OCI-LY7 (cell line): ENCODE data around the gene LRIG3.
"Not testable (repeated sequence)": the region's sequence is repeated elsewhere in the genome, so short reads cannot be mapped to it uniquely, and the experiment has no call there.

Source experiments
- EZH2phosphoT487 ChIP-seq: fragments of 200-600 bp; sonication (generic); IDR thresholded peaks from 2 replicates; pipeline ENCODE4 v1.6.1; 2018; ENCODE audit warnings: low read depth, borderline replicate concordance, mild to moderate bottlenecking, mixed run types, antibody characterized with exemption, low read length, moderate library complexity, mixed read lengths
- TF ChIP-seq, protein P1 (sequence below): fragments of 200-600 bp; sonication (generic); conservative IDR thresholded peaks from 2 replicates; pipeline ENCODE4 v1.5.1; 2014; ENCODE audit warnings: mild to moderate bottlenecking, antibody characterized with exemption, low read length, moderate library complexity, mixed read lengths

DNA sequence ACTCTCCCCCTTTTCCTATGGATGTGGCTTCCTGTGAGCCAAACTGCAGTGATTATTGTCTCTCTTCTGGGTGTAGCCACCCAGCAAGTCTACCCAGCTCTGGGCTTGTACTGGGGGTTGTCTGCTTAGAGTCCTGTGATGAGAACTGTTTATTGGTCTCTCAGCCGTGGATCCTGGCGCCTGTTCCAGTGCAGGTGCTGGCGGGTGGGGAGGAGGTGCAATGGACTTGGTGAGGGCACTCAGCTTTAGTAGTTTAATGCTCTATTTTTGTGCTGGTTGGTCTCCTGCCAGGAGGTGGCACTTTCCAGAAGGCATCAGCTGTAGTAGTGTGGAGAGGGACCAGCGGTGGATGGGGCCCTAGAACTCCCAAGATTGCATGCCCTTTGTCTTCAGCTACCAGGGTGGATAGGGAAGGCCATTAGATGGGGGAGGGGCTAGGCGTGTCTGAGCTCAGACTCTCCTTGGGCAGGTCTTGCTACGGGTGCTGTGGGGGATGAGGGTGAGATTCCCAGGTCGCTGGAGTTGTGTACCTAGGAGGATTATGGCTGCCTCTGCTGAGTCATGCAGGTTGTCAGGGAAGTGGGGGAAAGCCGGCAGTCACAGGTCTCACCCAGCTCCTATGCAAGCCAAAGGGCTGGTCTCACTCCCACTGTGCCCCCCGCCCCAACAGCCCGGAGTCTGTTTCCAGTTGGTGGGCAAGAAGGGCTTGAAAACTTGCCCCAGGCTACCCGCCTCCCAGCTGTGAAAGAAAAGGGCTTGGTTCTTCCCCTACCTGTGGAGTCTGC lies 29.8 kb upstream of the LRIG3 start:
- TF ChIP-seq, protein P1, sequence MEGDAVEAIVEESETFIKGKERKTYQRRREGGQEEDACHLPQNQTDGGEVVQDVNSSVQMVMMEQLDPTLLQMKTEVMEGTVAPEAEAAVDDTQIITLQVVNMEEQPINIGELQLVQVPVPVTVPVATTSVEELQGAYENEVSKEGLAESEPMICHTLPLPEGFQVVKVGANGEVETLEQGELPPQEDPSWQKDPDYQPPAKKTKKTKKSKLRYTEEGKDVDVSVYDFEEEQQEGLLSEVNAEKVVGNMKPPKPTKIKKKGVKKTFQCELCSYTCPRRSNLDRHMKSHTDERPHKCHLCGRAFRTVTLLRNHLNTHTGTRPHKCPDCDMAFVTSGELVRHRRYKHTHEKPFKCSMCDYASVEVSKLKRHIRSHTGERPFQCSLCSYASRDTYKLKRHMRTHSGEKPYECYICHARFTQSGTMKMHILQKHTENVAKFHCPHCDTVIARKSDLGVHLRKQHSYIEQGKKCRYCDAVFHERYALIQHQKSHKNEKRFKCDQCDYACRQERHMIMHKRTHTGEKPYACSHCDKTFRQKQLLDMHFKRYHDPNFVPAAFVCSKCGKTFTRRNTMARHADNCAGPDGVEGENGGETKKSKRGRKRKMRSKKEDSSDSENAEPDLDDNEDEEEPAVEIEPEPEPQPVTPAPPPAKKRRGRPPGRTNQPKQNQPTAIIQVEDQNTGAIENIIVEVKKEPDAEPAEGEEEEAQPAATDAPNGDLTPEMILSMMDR = not testable (repeated sequence)
- not testable (repeated sequence) for TF ChIP-seq EZH2phosphoT487
